ENCODE measurements around the gene NUDC. TPM values are rescaled to one million over a fixed set of nuclear protein-coding genes. Genes with fewer than 3 reads are reported as not detected.

The NUDC gene
- total RNA-seq, 2 experiments from 2014 or later, result 65.7 to 106 TPM

GRCh38 chr1:26965213-26965612 lies 43.7 kb downstream of the NUDC start:
- H3K4me3 ChIP-seq (ENCODE audit: low read depth, low read length, poor library complexity, severe bottlenecking), result no peak overlapping the region
- intact Hi-C loops (cut with micrococcal nuclease; ENCODE audit: unreplicated experiment), result loop anchor here (10.0 kb wide), 1 partner anchor 130 kb away; no protein-coding TSS in a partner anchor
- TF ChIP-seq CTCF (conservative IDR thresholded peaks at IDR 0.05; ENCODE audit: low read length) (no peak), EZH2phosphoT487 (IDR thresholded peaks at IDR 0.05; ENCODE audit: borderline replicate concordance, low read depth, low read length) (no peak)
- H2AFZ ChIP-seq (ENCODE audit: low read length), result no peak overlapping the region
- H3K79me2 ChIP-seq (ENCODE audit: insufficient read depth, low read depth, low read length), result no peaks in the 10 kb centered on the region
- no peaks in the 10 kb centered on the region for H4K20me1 ChIP-seq (ENCODE audit: insufficient read depth, low read length)
- H3K4me1 ChIP-seq (ENCODE audit: insufficient read depth, low read length, poor library complexity, severe bottlenecking), result no peaks in the 10 kb centered on the region
- no peaks in the 10 kb centered on the region for H3K36me3 ChIP-seq (ENCODE audit: insufficient read depth, low read length)
- H3K9me2 ChIP-seq (ENCODE audit: insufficient read depth, low read length), result no peaks in the 10 kb centered on the region
- DNase-seq (ENCODE audit: low spot score), result no peak
- BruUV-seq (replicated peaks), result no TSS peak
- H3K4me2 ChIP-seq (ENCODE audit: low read length), result no peak overlapping the region
- ChIA-PET POLR2A (no interaction called here), CTCF (ENCODE audit: unreplicated experiment) (no interaction called here)
- H3K9me3 ChIP-seq (ENCODE audit: low read length), result no peaks in the 10 kb centered on the region
- H3K27ac ChIP-seq (ENCODE audit: low read depth, low read length, poor library complexity, severe bottlenecking), result no peak overlapping the region

- Histone ChIP-seq H3K4me2 (ENCODE audit: low read length) (no peak overlapping the region), H3K36me3 (ENCODE audit: insufficient read depth, low read length) (no peaks in the 10 kb centered on the region), H3K4me1 (ENCODE audit: insufficient read depth, low read length, poor library complexity, severe bottlenecking) (no peaks in the 10 kb centered on the region), H3K79me2 (ENCODE audit: insufficient read depth, low read depth, low read length) (no peaks in the 10 kb centered on the region), H2AFZ (ENCODE audit: low read length) (no peak overlapping the region), H3K9me3 (ENCODE audit: low read length) (no peaks in the 10 kb centered on the region), H4K20me1 (ENCODE audit: insufficient read depth, low read length) (no peaks in the 10 kb centered on the region), H3K27ac (ENCODE audit: low read depth, low read length, poor library complexity, severe bottlenecking) (no peak overlapping the region), H3K4me3 (ENCODE audit: low read depth, low read length, poor library complexity, severe bottlenecking) (no peak overlapping the region), H3K9me2 (ENCODE audit: insufficient read depth, low read length) (no peaks in the 10 kb centered on the region)
- no peak for TF ChIP-seq EZH2phosphoT487 (IDR thresholded peaks at IDR 0.05; ENCODE audit: borderline replicate concordance, low read depth, low read length)
- no peak for TF ChIP-seq CTCF (conservative IDR thresholded peaks at IDR 0.05; ENCODE audit: low read length)
- no peak for DNase-seq (ENCODE audit: low spot score)
- ChIA-PET CTCF (ENCODE audit: unreplicated experiment) (no interaction called here), POLR2A (no interaction called here)
- BruUV-seq (replicated peaks), result no TSS peak
- intact Hi-C loops (cut with micrococcal nuclease; ENCODE audit: unreplicated experiment), result loop anchor here (10.0 kb wide), 1 partner anchor 129 kb away; no protein-coding TSS in a partner anchor
Observed at GRCh38 chr1:26965628-26966027, 44.1 kb downstream of the NUDC start.

GRCh38 chr1:26970810-26971209 lies 49.3 kb downstream of the NUDC start:
- TF ChIP-seq EZH2phosphoT487 (IDR thresholded peaks at IDR 0.05; ENCODE audit: borderline replicate concordance, low read depth, low read length) (no peak), CTCF (conservative IDR thresholded peaks at IDR 0.05; ENCODE audit: low read length) (no peak)
- Histone ChIP-seq H3K4me3 (ENCODE audit: low read depth, low read length, poor library complexity, severe bottlenecking) (no peak overlapping the region), H3K79me2 (ENCODE audit: insufficient read depth, low read depth, low read length) (no peaks in the 10 kb centered on the region), H3K9me3 (ENCODE audit: low read length) (no peaks in the 10 kb centered on the region), H3K27ac (ENCODE audit: low read depth, low read length, poor library complexity, severe bottlenecking) (no peak overlapping the region), H4K20me1 (ENCODE audit: insufficient read depth, low read length) (no peaks in the 10 kb centered on the region), H3K4me2 (ENCODE audit: low read length) (no peak overlapping the region), H3K36me3 (ENCODE audit: insufficient read depth, low read length) (no peaks in the 10 kb centered on the region), H2AFZ (ENCODE audit: low read length) (no peak overlapping the region), H3K4me1 (ENCODE audit: insufficient read depth, low read length, poor library complexity, severe bottlenecking) (no peaks in the 10 kb centered on the region), H3K9me2 (ENCODE audit: insufficient read depth, low read length) (no peaks in the 10 kb centered on the region)
- CTCF ChIA-PET (ENCODE audit: unreplicated experiment), result no interaction called here
- intact Hi-C loops (cut with micrococcal nuclease; ENCODE audit: unreplicated experiment), result no loop called here
- POLR2A ChIA-PET, result interaction anchor here (0.5 kb wide), 1 partner anchor 686 kb away, joined by 5 read pairs; no protein-coding TSS in a partner anchor
- no peak for DNase-seq (ENCODE audit: low spot score)
- no TSS peak for BruUV-seq (replicated peaks)

All from OCI-LY7 (cell line).